LNCaP clone FGC (cell line): Measurements from ENCODE around the gene LAMP1.
"Not testable (repeated sequence)": the region's sequence is repeated elsewhere in the genome, so short reads cannot be mapped to it uniquely, and the experiment has no call there.

Source experiments
- DNase-seq: peaks from one replicate; pipeline ENCODE4 v3.0.0-alpha.2; 2011; ENCODE audit warnings: low read depth
- H3K4me3 ChIP-seq: 2 replicates; pipeline ENCODE4 v1.5.1; 2011; ENCODE audit warnings: mild to moderate bottlenecking, low read depth, low read length, control low read depth
- CTCF ChIP-seq: IDR thresholded peaks from 2 replicates; pipeline ENCODE4 v1.5.1; 2012; ENCODE audit warnings: mild to moderate bottlenecking; ENCODE audit not compliant: control insufficient read depth, insufficient read depth; ENCODE audit errors: extremely low read depth

Gene LAMP1

GRCh38 chr13:113337556-113337955, 40.5 kb downstream of the LAMP1 start:
- DNase-seq, result no peak
- no peak for TF ChIP-seq CTCF
- no peak overlapping the region for H3K4me3 ChIP-seq

DNA sequence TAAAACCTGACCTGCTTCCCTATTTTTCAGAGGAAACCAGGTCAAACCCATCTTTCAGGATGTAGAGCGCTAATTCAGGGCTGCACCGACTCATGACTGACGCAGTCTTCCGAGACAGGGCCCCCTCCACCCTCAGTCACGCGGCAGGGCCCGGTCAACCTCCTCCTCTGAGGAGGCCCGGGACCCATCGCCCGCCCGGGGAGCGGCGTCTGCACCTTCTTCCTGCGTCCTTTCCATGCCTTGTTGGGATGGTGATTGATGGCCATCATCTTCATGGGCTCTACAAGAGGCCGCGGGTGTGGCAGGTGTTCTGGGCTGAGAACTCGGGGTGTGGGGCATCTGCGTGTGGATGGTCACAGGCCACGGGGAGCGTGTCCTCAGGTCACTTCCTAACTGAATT, 40.9 kb downstream of the LAMP1 start:
- TF ChIP-seq CTCF, result no peak
- no peak for DNase-seq
- H3K4me3 ChIP-seq, result no peak overlapping the region

DNA sequence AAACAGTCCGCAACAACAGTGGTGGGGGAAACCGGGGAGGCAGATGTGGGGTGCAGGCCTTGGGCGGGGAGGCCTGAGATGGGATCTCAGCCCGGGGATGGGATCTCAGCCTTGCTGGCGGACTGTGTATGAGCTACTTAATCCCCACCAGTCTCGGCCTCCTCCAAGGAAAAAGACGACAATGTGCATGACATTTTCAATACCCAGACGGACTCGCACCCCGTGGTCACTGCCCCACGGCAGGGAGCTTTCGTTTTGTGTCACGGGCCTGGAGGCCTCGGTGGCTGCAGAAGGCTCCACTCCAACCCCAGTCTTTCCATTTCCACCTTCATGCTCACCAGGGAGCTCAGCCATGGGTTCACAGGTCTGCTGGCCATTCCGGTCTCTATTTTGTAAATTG, 41.4 kb downstream of the LAMP1 start:
- H3K4me3 ChIP-seq, result no peak overlapping the region
- no peak for TF ChIP-seq CTCF
- DNase-seq, result no peak

GRCh38 chr13:113342820-113343691, 46.0 kb downstream of the LAMP1 start:
- TF ChIP-seq CTCF, result no peak
- no peak for DNase-seq
- H3K4me3 ChIP-seq, result no peak overlapping the region

DNA sequence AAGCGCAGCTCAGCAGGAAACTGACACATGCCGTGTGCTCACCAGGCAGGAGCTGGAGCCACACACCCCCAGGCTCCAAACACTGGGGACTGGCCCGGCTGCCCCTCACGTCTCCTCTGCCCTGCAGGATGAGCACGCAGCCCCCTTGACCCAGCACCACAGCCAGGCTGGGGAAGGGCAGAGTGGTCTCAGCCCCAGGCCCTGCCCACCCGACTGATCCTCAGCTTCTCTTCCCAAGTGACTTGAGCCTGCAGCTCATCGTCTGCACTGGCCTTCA, 46.6 kb downstream of the LAMP1 start:
- no peak for TF ChIP-seq CTCF
- no peak overlapping the region for H3K4me3 ChIP-seq
- no peak for DNase-seq

GRCh38 chr13:113345486-113345885, 48.4 kb downstream of the LAMP1 start:
- H3K4me3 ChIP-seq, result no peak overlapping the region
- no peak for DNase-seq
- TF ChIP-seq CTCF, result no peak

DNA sequence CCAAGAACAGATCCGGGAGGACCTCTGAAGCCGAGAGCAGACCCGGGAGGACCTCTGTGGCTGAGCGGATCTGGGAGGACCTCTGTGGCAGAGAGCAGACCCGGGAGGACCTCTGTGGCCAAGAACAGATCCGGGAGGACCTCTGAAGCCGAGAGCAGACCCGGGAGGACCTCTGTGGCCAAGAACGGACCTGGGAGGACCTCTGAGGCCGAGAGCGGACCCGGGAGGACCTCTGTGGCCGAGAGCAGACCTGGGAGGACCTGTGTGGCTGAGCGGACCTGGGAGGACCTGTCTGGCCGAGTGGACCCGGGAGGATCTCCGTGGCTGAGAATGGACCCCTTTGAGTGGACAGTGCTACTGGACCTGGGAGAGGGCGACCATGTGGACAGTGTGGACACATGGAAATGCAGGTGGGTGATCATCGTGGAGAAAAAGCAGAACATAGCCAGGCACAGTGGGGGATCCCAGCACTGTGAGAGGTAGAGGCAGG, 50.7 kb downstream of the LAMP1 start:
- DNase-seq, H3K4me3 ChIP-seq: not testable (repeated sequence)
